ENCODE results near the gene RGS10.

RGS10 gene

DNA sequence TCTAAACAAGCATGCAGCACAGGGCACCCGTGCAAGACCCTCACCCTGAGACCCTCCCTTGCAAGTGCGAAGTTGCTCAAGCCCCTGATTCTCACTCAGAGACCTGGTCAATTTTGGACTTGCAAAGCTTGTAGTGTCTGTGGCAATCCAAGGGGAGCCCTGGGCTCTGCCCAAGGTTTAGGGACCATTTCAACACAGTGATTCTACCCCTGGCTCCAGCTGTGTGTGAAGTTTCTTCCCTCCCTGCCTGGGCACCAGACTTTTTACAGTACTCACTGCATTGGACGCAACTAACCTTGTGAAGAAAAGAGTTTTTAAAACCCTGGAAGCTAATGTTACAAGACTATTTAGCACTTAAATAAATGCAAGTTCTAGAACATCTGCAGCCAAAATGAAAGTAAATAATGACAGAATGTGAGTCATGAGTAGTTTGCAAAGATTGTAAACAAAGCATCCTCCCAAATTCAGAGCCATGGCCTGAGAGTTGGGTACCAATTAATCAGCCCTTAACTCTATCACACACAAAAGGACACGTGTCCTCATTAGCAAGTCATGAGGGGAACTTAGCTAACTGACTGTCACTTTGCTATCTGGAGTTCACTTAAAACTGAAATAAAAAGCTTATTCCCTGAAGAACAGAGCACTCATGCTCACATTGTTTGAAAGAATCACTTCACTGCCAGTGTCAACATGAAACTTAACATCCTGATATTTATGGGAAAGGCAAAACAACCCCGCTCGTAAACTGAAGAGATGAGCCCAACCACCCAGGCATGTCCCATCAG, 48.1 kb downstream of the RGS10 start:
- Histone ChIP-seq H3K36me3 (ENCODE audit: control insufficient read depth in 1 of 2, insufficient read depth in 2 of 2, low read length in 2 of 2) (no peaks in the 10 kb centered on the region), H3K27me3 (ENCODE audit: low read depth, low read length) (no peaks in the 10 kb centered on the region), H3K9me3 (ENCODE audit: control insufficient read depth in 1 of 2, low read length in 2 of 2) (no peaks in the 10 kb centered on the region), H3K4me3 (ENCODE audit: low read depth in 1 of 2, low read length in 2 of 2) (no peak overlapping the region), H3K27ac (ENCODE audit: low read length) (no peak overlapping the region), H3K4me1 (ENCODE audit: control insufficient read depth in 1 of 2, insufficient read depth in 2 of 2, low read length in 2 of 2) (peaks cover 5 to 36% of the 10 kb centered on the region in 2 donors)

GRCh38 chr10:119493155-119493554, 49.4 kb downstream of the RGS10 start:
- H3K4me1 ChIP-seq (ENCODE audit: control insufficient read depth in 1 of 2, insufficient read depth in 2 of 2, low read length in 2 of 2): peaks cover 5 to 41% of the 10 kb centered on the region in 2 donors
- H3K36me3 ChIP-seq (ENCODE audit: control insufficient read depth in 1 of 2, insufficient read depth in 2 of 2, low read length in 2 of 2): no peaks in the 10 kb centered on the region
- no peaks in the 10 kb centered on the region for H3K27me3 ChIP-seq (ENCODE audit: low read depth, low read length)
- H3K9me3 ChIP-seq (ENCODE audit: control insufficient read depth in 1 of 2, low read length in 2 of 2): no peaks in the 10 kb centered on the region
- H3K27ac ChIP-seq (ENCODE audit: low read length): no peak overlapping the region
- no peak overlapping the region for H3K4me3 ChIP-seq (ENCODE audit: low read depth in 1 of 2, low read length in 2 of 2)

DNA sequence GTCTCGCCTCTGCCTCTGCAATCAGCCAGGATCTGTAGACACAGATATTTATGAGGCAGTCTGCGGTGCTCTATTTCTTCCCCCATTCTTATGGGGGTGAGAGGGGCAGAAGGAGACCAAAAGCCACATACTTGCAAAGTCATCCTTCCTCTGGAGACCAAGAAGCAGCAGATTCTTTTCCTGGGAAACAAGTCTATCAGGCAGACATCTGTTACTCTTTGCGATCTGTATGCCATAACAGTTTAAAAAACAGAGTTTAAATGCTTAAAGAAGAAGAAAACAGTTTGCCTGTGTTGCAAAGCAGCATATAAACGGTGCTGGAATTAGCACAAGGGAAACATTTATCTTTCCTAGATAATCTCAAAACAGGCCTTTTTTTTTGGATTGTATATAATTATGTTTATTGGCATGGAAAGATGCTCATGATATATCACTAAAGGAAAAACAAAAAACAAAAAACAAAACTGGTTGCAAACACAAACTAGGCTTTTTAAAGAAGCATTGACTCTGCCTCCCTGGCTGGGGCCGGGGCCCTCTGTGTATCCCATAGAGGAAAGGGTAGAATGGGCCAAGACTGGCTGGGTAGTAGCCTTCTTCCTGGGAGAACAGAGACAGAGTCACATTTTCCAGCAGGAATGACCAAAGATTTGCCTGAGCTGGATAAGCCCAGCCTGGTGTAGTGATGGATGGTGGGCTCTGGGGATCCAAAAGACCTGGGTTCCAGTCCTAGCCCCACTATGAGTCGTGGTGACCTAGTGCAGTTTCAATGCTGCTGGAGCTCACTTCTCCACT, 50.4 kb downstream of the RGS10 start:
- Histone ChIP-seq H3K4me1 (ENCODE audit: control insufficient read depth in 1 of 2, insufficient read depth in 2 of 2, low read length in 2 of 2) (peaks cover 5 to 38% of the 10 kb centered on the region in 2 donors), H3K36me3 (ENCODE audit: control insufficient read depth in 1 of 2, insufficient read depth in 2 of 2, low read length in 2 of 2) (no peaks in the 10 kb centered on the region), H3K27me3 (ENCODE audit: low read depth, low read length) (no peaks in the 10 kb centered on the region), H3K27ac (ENCODE audit: low read length) (peak overlapping the region; percentile 11), H3K9me3 (ENCODE audit: control insufficient read depth in 1 of 2, low read length in 2 of 2) (no peaks in the 10 kb centered on the region), H3K4me3 (ENCODE audit: low read depth in 1 of 2, low read length in 2 of 2) (no peak overlapping the region)

DNA sequence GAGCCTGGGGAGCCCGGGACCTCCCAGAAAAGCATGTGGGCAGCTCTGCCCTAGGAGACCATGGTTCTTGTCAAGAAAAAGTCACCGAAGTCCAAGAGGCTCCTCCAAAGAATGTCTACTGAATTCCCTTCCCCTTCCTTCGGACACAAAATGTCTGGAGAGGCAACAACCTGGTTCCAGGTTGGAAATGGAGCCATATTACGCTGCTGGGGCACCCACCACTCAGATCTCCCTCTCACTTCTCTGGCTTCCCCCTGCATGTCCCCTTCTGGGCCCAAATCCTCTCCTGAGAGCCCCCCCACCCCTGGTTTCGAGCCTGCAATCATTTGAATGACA, 52.6 kb downstream of the RGS10 start:
- Histone ChIP-seq H3K36me3 (ENCODE audit: control insufficient read depth in 1 of 2, insufficient read depth in 2 of 2, low read length in 2 of 2) (no peaks in the 10 kb centered on the region), H3K9me3 (ENCODE audit: control insufficient read depth in 1 of 2, low read length in 2 of 2) (no peaks in the 10 kb centered on the region), H3K27me3 (ENCODE audit: low read depth, low read length) (no peaks in the 10 kb centered on the region), H3K4me1 (ENCODE audit: control insufficient read depth in 1 of 2, insufficient read depth in 2 of 2, low read length in 2 of 2) (peaks cover 5 to 31% of the 10 kb centered on the region in 2 donors), H3K27ac (ENCODE audit: low read length) (no peak overlapping the region), H3K4me3 (ENCODE audit: low read depth in 1 of 2, low read length in 2 of 2) (peak overlapping the region in 1 of 2 donors; percentile 50)

- Histone ChIP-seq H3K9me3 (ENCODE audit: control insufficient read depth in 1 of 2, low read length in 2 of 2) (no peaks in the 10 kb centered on the region), H3K4me3 (ENCODE audit: low read depth in 1 of 2, low read length in 2 of 2) (no peak overlapping the region), H3K36me3 (ENCODE audit: control insufficient read depth in 1 of 2, insufficient read depth in 2 of 2, low read length in 2 of 2) (no peaks in the 10 kb centered on the region), H3K27ac (ENCODE audit: low read length) (no peak overlapping the region), H3K4me1 (ENCODE audit: control insufficient read depth in 1 of 2, insufficient read depth in 2 of 2, low read length in 2 of 2) (peaks cover 0 to 20% of the 10 kb centered on the region in 2 donors), H3K27me3 (ENCODE audit: low read depth, low read length) (no peaks in the 10 kb centered on the region)
Measured at GRCh38 chr10:119488675-119489074, 53.8 kb downstream of the RGS10 start.

DNA sequence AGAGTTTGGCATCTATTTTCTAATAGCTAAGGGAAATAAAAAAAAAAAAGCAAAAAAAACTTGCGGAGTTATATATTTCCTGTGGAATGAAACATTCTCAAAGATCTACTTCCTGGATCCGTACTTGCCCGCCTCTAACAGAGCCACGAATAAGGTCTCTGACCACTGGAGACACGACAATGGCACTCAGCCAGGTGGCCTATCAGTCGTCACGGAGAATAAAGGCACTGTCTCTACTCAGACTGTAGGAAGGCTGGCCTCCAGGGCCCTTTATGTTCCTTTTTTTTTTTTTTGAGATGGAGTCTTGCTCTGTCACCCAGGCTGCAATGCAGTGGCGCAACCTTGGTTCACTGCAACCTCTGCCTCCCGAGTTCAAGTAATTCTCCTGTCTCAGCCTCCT, 58.7 kb downstream of the RGS10 start:
- H3K27me3 ChIP-seq (ENCODE audit: low read depth, low read length): no peaks in the 10 kb centered on the region
- no peaks in the 10 kb centered on the region for H3K9me3 ChIP-seq (ENCODE audit: control insufficient read depth in 1 of 2, low read length in 2 of 2)
- no peak overlapping the region for H3K4me3 ChIP-seq (ENCODE audit: low read depth in 1 of 2, low read length in 2 of 2)
- peaks cover 0 to 4% of the 10 kb centered on the region in 2 donors for H3K4me1 ChIP-seq (ENCODE audit: control insufficient read depth in 1 of 2, insufficient read depth in 2 of 2, low read length in 2 of 2)
- no peak overlapping the region for H3K27ac ChIP-seq (ENCODE audit: low read length)
- H3K36me3 ChIP-seq (ENCODE audit: control insufficient read depth in 1 of 2, insufficient read depth in 2 of 2, low read length in 2 of 2): no peaks in the 10 kb centered on the region

DNA sequence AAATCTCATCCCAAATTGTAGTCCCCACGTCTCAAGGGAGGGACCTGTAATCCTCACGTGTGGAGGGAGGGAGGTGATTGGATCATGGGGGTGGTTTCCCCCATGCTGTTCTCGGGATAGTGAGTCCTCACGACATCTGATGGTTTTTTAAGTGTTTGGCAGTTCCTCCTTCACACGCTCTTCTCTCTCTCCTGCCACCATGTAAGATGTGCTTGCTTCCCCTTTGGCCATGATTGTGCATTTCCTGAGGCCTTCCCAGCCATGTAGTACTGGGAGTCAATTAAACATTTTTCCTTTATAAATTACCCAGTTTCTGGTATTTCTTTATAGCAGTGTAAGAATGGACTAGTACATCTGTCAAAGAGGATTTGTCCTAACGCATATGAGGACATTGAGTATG, 59.5 kb downstream of the RGS10 start:
- Histone ChIP-seq H3K4me1 (ENCODE audit: control insufficient read depth in 1 of 2, insufficient read depth in 2 of 2, low read length in 2 of 2) (peaks cover 0 to 4% of the 10 kb centered on the region in 2 donors), H3K9me3 (ENCODE audit: control insufficient read depth in 1 of 2, low read length in 2 of 2) (no peaks in the 10 kb centered on the region), H3K27ac (ENCODE audit: low read length) (no peak overlapping the region), H3K4me3 (ENCODE audit: low read depth in 1 of 2, low read length in 2 of 2) (no peak overlapping the region), H3K27me3 (ENCODE audit: low read depth, low read length) (no peaks in the 10 kb centered on the region), H3K36me3 (ENCODE audit: control insufficient read depth in 1 of 2, insufficient read depth in 2 of 2, low read length in 2 of 2) (no peaks in the 10 kb centered on the region)

DNA sequence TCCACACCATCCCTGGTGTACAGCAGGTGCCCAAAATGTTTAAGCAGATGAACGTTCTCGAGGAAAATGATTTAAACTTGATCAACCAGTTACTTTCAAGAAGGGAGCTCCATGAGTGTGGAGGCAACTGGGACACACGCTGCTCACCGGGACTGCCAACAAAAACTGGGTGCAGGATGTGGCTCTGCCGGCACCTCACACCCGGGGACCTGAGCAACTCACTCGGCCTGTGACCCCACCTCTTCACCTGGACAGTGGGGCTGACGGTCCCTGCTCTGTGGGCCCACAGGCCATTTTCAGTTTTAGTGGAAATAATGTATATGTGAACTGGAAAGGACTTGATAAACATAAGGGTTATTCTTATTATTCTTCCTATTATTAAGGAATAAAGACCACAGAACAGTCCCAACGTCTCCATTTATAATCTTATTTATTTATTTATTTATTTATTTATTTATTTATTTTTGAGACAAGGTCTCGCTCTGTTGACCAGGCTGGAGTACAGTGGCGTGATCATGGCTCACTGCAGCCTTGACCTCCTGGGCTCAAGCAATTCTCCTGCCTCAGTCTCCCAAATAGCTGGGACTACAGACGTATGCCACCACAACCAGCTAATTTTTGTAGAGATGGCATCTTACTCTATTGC, 60.6 kb downstream of the RGS10 start:
- Histone ChIP-seq H3K27me3 (ENCODE audit: low read depth, low read length) (no peaks in the 10 kb centered on the region), H3K36me3 (ENCODE audit: control insufficient read depth in 1 of 2, insufficient read depth in 2 of 2, low read length in 2 of 2) (no peaks in the 10 kb centered on the region), H3K4me1 (ENCODE audit: control insufficient read depth in 1 of 2, insufficient read depth in 2 of 2, low read length in 2 of 2) (peaks cover 0 to 4% of the 10 kb centered on the region in 2 donors), H3K27ac (ENCODE audit: low read length) (no peak overlapping the region), H3K9me3 (ENCODE audit: control insufficient read depth in 1 of 2, low read length in 2 of 2) (no peaks in the 10 kb centered on the region), H3K4me3 (ENCODE audit: low read depth in 1 of 2, low read length in 2 of 2) (no peak overlapping the region)

GRCh38 chr10:119480667-119481066, 61.9 kb downstream of the RGS10 start:
- peaks cover 0 to 4% of the 10 kb centered on the region in 2 donors for H3K4me1 ChIP-seq (ENCODE audit: control insufficient read depth in 1 of 2, insufficient read depth in 2 of 2, low read length in 2 of 2)
- no peaks in the 10 kb centered on the region for H3K36me3 ChIP-seq (ENCODE audit: control insufficient read depth in 1 of 2, insufficient read depth in 2 of 2, low read length in 2 of 2)
- H3K9me3 ChIP-seq (ENCODE audit: control insufficient read depth in 1 of 2, low read length in 2 of 2): no peaks in the 10 kb centered on the region
- no peak overlapping the region for H3K4me3 ChIP-seq (ENCODE audit: low read depth in 1 of 2, low read length in 2 of 2)
- H3K27me3 ChIP-seq (ENCODE audit: low read depth, low read length): no peaks in the 10 kb centered on the region
- no peak overlapping the region for H3K27ac ChIP-seq (ENCODE audit: low read length)

DNA sequence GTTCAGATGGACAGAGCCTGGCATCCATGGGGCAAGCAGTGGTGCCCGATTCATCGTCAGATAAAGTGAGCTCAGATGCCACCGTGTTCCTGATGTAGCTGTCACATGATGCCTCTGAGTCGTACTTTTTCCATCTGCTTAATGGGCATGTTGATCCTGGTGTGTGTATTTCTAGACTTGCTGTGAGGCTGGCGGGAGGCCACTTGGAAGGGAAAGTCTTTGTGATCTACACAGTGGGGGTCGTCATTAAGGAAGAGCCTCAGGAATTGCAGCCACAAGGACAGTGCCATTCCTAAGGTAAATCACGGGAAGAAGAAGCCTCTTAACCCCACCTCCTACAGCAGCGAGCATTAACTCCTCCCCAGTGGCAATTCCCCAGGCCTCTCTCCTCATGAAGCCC, 63.0 kb downstream of the RGS10 start:
- peaks cover 0 to 4% of the 10 kb centered on the region in 2 donors for H3K4me1 ChIP-seq (ENCODE audit: control insufficient read depth in 1 of 2, insufficient read depth in 2 of 2, low read length in 2 of 2)
- peak overlapping the region in 1 of 2 donors; percentile 9 for H3K4me3 ChIP-seq (ENCODE audit: low read depth in 1 of 2, low read length in 2 of 2)
- H3K27ac ChIP-seq (ENCODE audit: low read length): no peak overlapping the region

DNA sequence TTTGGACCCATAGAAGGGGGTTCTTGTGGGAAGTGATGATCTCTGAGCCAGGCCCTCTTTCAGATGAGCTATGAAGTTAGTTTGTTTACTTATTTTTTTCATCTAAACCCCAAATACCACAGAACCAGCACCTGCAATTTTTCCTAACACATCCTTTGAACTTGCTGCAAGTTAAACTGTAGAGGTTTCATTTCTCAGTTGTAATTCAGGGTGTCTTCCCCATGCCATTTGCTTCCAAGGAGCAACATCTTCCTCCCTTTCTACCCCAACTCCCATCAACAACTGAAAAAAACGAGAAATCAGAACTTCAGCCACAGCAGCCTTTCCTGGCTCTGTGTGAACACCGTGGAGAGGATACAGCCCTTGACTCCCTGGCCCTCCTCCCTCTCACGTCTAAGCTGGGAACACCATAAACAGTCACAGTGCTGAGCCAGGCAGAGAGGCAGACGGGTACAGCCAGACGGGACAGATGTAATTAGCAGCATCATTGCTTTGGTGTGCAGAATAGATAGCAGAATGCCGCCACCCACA, 63.6 kb downstream of the RGS10 start:
- Histone ChIP-seq H3K27ac (ENCODE audit: low read length) (no peak overlapping the region), H3K27me3 (ENCODE audit: low read depth, low read length) (no peaks in the 10 kb centered on the region), H3K4me1 (ENCODE audit: control insufficient read depth in 1 of 2, insufficient read depth in 2 of 2, low read length in 2 of 2) (peaks cover 0 to 4% of the 10 kb centered on the region in 2 donors), H3K36me3 (ENCODE audit: control insufficient read depth in 1 of 2, insufficient read depth in 2 of 2, low read length in 2 of 2) (no peaks in the 10 kb centered on the region), H3K4me3 (ENCODE audit: low read depth in 1 of 2, low read length in 2 of 2) (peak overlapping the region in 1 of 2 donors; percentile 9), H3K9me3 (ENCODE audit: control insufficient read depth in 1 of 2, low read length in 2 of 2) (no peaks in the 10 kb centered on the region)

More for the DNA sequence above, 63.0 kb downstream of the RGS10 start:
- Histone ChIP-seq H3K36me3 (ENCODE audit: control insufficient read depth in 1 of 2, insufficient read depth in 2 of 2, low read length in 2 of 2) (no peaks in the 10 kb centered on the region), H3K27me3 (ENCODE audit: low read depth, low read length) (no peaks in the 10 kb centered on the region), H3K9me3 (ENCODE audit: control insufficient read depth in 1 of 2, low read length in 2 of 2) (no peaks in the 10 kb centered on the region)
